ENCODE measurements around the gene ZNF248. TPM values are rescaled to one million over a fixed set of nuclear protein-coding genes. Genes with fewer than 3 reads are reported as not detected.
A peak's percentile ranks its signal among the peaks of the same experiment; 100 is the strongest.
"Not testable (repeated sequence)": the region's sequence is repeated elsewhere in the genome, so short reads cannot be mapped to it uniquely, and the experiment has no call there.

ZNF248 gene
- total RNA-seq, result 10 to 100 TPM in 1 of 2 donors, 1 to 10 TPM in 1; 7.6 to 11.3 TPM

GRCh38 chr10:37857287-37858211 is at the start of gene ZNF248:
Gene ZNF248, minus strand, starts transcription at chr10:37857610. Its CDS starts 1,300 bp downstream, at chr10:37856310.
- Mint-ChIP-seq H3K27ac (peak within 1 kb of the TSS; percentile 85 to 93), H3K36me3 (peaks cover 15 to 34% of the 10 kb centered on the region in 2 donors), H3K9me3 (peaks cover 0 to 5% of the 10 kb centered on the region in 2 donors)
- DNase-seq (ENCODE audit: low spot score in 2 of 2) (peak; percentile 88 to 93), ATAC-seq (peak; percentile 97 to 98)

GRCh38 chr10:37906382-37906781 is 49.0 kb upstream of the ZNF248 start:
- H3K9me3 Mint-ChIP-seq, result peaks cover 3 to 19% of the 10 kb centered on the region in 2 donors
- no peak overlapping the region for H3K27ac Mint-ChIP-seq
- no peak for ATAC-seq

DNA sequence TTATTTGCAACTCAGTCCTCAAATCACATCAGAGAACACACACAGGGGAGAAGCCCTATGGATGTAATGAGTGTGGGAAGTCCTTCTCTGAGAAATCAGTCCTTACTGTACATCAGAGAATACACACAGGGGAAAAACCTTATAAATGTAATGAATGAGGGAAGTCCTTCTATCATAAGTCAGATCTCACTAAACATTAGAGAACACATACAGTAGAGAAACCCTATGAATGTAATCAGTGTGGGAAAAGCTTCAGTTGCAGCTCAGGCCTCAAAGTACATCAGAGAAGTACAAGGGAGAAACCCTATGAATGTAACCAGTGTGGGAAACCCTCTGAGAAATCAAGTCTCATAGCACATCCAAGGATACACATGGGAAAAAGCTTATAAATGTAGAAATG is 39.0 kb upstream of the ZNF248 start:
- Mint-ChIP-seq H3K36me3 (peaks cover 38% of the 10 kb centered on the region in 2 donors), H3K27ac (no peak overlapping the region), H3K9me3 (peaks cover 28 to 33% of the 10 kb centered on the region in 2 donors)
- ATAC-seq (no peak), DNase-seq (ENCODE audit: low spot score in 2 of 2) (no peak)

More at GRCh38 chr10:37906382-37906781, 49.0 kb upstream of the ZNF248 start:
- H3K36me3 Mint-ChIP-seq, result no peaks in the 10 kb centered on the region
- DNase-seq (ENCODE audit: low spot score in 2 of 2), result no peak

DNA sequence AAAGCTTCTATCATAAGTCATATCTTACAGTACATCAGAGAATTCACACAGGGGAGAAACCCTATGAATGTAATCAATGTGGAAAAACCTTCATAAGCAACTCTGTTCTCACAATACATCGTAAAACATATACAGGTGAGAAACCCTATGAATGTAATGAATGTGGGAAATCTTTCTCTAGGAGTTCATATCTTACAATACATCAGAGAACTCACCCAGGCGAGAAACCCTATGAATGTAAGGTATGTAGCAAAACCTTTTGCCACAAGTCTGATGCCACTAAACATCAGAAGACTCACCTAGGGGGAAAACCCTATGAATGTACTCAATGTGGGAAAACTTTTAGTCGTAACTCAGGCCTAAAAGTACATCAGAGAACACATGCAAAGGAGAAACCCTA is 38.3 kb upstream of the ZNF248 start:
- no peak for DNase-seq (ENCODE audit: low spot score in 2 of 2)
- Mint-ChIP-seq H3K9me3 (peaks cover 32 to 39% of the 10 kb centered on the region in 2 donors), H3K27ac (no peak overlapping the region), H3K36me3 (peaks cover 44 to 45% of the 10 kb centered on the region in 2 donors)
- no peak for ATAC-seq

GRCh38 chr10:37885850-37886249 is 28.4 kb upstream of the ZNF248 start:
- Mint-ChIP-seq H3K9me3 (peaks cover 13 to 15% of the 10 kb centered on the region in 2 donors), H3K27ac (no peak overlapping the region), H3K36me3 (peaks cover 0 to 19% of the 10 kb centered on the region in 2 donors)
- DNase-seq (ENCODE audit: low spot score in 2 of 2) (no peak), ATAC-seq (no peak)

DNA sequence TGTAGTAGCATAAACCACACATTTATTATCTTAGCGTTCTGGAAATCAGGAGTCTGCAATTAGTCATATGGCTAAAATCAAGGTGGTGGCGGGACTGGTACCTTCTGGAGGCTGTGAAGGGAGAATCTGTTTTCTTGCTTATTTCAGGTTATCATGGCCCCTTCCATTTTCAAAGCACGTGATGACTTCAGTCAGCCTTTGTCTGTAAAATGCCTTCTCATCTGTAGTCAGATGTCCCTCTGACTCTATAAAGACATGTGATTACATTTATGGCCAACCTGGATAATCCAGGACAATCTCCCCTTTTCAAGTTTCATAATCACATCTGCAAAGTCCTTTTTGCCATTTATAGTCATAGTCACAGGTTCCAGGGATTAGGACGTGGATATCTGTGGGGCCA is 15.5 kb upstream of the ZNF248 start:
- Mint-ChIP-seq H3K27ac (no peak overlapping the region), H3K36me3 (no peaks in the 10 kb centered on the region), H3K9me3 (peaks cover 0 to 4% of the 10 kb centered on the region in 2 donors)
- DNase-seq (ENCODE audit: low spot score in 2 of 2), result no peak
- no peak for ATAC-seq

- DNase-seq (ENCODE audit: low spot score in 2 of 2) (no peak), ATAC-seq (no peak)
- Mint-ChIP-seq H3K9me3 (peaks cover 0 to 4% of the 10 kb centered on the region in 2 donors), H3K36me3 (no peaks in the 10 kb centered on the region), H3K27ac (no peak overlapping the region)
Observed at GRCh38 chr10:37872283-37872682, 14.9 kb upstream of the ZNF248 start.

- Mint-ChIP-seq H3K27ac (no peak overlapping the region), H3K36me3 (no peaks in the 10 kb centered on the region), H3K9me3 (peaks cover 0 to 4% of the 10 kb centered on the region in 2 donors)
- ATAC-seq (no peak), DNase-seq (ENCODE audit: low spot score in 2 of 2) (no peak)
Observed at GRCh38 chr10:37871568-37872251, 14.3 kb upstream of the ZNF248 start.

- H3K27ac Mint-ChIP-seq, result no peak overlapping the region
- peaks cover 0 to 4% of the 10 kb centered on the region in 2 donors for H3K9me3 Mint-ChIP-seq
- ATAC-seq (no peak), DNase-seq (ENCODE audit: low spot score in 2 of 2) (no peak)
- H3K36me3 Mint-ChIP-seq, result no peaks in the 10 kb centered on the region
Observed at GRCh38 chr10:37871143-37871542, 13.7 kb upstream of the ZNF248 start.

- H3K36me3 Mint-ChIP-seq, result no peaks in the 10 kb centered on the region
- no peak overlapping the region for H3K27ac Mint-ChIP-seq
- no peak for DNase-seq (ENCODE audit: low spot score in 2 of 2)
Observed at GRCh38 chr10:37868796-37869195, 11.4 kb upstream of the ZNF248 start.

GRCh38 chr10:37865957-37866803 is 8.8 kb upstream of the ZNF248 start:
- Mint-ChIP-seq H3K36me3 (no peaks in the 10 kb centered on the region), H3K27ac (no peak overlapping the region), H3K9me3 (peaks cover 0 to 4% of the 10 kb centered on the region in 2 donors)
- no peak for DNase-seq (ENCODE audit: low spot score in 2 of 2)
- ATAC-seq, result no peak

More at GRCh38 chr10:37868796-37869195, 11.4 kb upstream of the ZNF248 start:
- peaks cover 0 to 4% of the 10 kb centered on the region in 2 donors for H3K9me3 Mint-ChIP-seq
- no peak for ATAC-seq

- DNase-seq (ENCODE audit: low spot score in 2 of 2), result no peak
- Mint-ChIP-seq H3K36me3 (no peaks in the 10 kb centered on the region), H3K9me3 (peaks cover 0 to 5% of the 10 kb centered on the region in 2 donors), H3K27ac (no peak overlapping the region)
- ATAC-seq, result no peak
Observed at GRCh38 chr10:37865264-37865663, 7.9 kb upstream of the ZNF248 start.

GRCh38 chr10:37860494-37861190 is 3.2 kb upstream of the ZNF248 start:
- no peak for ATAC-seq
- H3K36me3 Mint-ChIP-seq, result peaks cover 8 to 20% of the 10 kb centered on the region in 2 donors
- no peak for DNase-seq (ENCODE audit: low spot score in 2 of 2)
- no peak overlapping the region for H3K27ac Mint-ChIP-seq
- peaks cover 0 to 10% of the 10 kb centered on the region in 2 donors for H3K9me3 Mint-ChIP-seq

GRCh38 chr10:37859270-37859669 is 1.9 kb upstream of the ZNF248 start:
- Mint-ChIP-seq H3K36me3 (peaks cover 8 to 20% of the 10 kb centered on the region in 2 donors), H3K27ac (peak overlapping the region in 1 of 2 donors; percentile 15)
- not testable (repeated sequence) for ATAC-seq; H3K9me3 Mint-ChIP-seq; DNase-seq (ENCODE audit: low spot score in 2 of 2)

DNA sequence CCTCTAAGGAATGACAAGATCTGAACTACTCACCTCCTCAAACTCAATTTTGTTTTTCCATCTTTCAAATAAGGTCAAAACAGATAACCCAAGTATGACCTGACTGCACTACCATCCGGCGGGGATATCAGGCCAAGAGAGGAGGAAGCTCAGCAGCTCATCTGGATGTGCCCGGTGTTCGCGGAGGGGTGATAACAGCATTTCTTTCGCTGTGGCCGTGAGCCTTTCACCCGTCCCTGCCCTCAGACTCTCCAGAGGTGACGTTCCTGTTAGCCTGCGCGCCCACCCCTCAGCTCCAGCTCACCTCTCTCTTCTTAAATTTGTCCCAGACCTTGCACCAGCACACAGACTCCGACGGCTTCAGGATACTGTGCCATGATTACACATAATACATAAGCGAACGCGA is 526 bp downstream of the ZNF248 start:
- Mint-ChIP-seq H3K27ac (peak overlapping the region; percentile 85 to 93), H3K36me3 (peaks cover 15 to 39% of the 10 kb centered on the region in 2 donors), H3K9me3 (peaks cover 0 to 5% of the 10 kb centered on the region in 2 donors)
- ATAC-seq, result peak; percentile 10 to 16
- DNase-seq (ENCODE audit: low spot score in 2 of 2), result peak; percentile 9 to 54

DNA sequence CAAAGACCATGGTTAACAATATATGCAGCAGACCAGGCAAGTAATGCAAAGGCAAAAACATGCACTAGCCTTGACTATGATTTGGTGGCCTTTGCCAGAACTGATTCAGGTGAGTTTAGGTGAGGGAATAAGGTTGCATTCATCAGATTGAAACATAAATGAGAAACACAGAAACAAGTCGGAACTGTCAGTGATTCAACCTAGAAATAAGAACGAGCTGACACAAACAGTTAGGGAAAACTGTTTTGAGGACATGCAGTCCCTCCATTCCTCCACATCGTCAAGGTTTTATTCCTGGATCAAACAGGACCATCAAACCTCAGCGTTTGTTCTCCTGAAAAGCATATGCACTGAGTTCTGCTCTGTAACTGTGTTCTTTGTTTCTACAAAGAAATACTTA is 1.8 kb downstream of the ZNF248 start:
- H3K27ac Mint-ChIP-seq, result no peak overlapping the region
- H3K36me3 Mint-ChIP-seq, result peaks cover 15 to 45% of the 10 kb centered on the region in 2 donors
- DNase-seq (ENCODE audit: low spot score in 2 of 2) (no peak), ATAC-seq (no peak)
- peaks cover 0 to 5% of the 10 kb centered on the region in 2 donors for H3K9me3 Mint-ChIP-seq

Measured in activated naive CD4-positive, alpha-beta T cell treated with anti-CD3 and anti-CD28 coated beads, Interleukin-2, amount 50 U/mL, for 72 hours (primary cell).